A673 (cell line): ENCODE data around the gene APBA3.

Source experiments
- EZH2 ChIP-seq: fragments of 200-600 bp; sonication (generic); IDR thresholded peaks from 2 replicates; pipeline ENCODE4 v1.6.1; 2017; ENCODE audit warnings: borderline replicate concordance, low read depth, mild to moderate bottlenecking, mixed read lengths, antibody characterized with exemption, low read length; ENCODE audit not compliant: poor library complexity, severe bottlenecking
- TF ChIP-seq, protein P1 (sequence below): fragments of 300-800, 200-600 bp; sonication (generic); conservative IDR thresholded peaks from 2 replicates; pipeline ENCODE4 v1.5.1; 2017; ENCODE audit warnings: low read depth, mild to moderate bottlenecking, antibody characterized with exemption, low read length, moderate library complexity, mixed read lengths

DNA sequence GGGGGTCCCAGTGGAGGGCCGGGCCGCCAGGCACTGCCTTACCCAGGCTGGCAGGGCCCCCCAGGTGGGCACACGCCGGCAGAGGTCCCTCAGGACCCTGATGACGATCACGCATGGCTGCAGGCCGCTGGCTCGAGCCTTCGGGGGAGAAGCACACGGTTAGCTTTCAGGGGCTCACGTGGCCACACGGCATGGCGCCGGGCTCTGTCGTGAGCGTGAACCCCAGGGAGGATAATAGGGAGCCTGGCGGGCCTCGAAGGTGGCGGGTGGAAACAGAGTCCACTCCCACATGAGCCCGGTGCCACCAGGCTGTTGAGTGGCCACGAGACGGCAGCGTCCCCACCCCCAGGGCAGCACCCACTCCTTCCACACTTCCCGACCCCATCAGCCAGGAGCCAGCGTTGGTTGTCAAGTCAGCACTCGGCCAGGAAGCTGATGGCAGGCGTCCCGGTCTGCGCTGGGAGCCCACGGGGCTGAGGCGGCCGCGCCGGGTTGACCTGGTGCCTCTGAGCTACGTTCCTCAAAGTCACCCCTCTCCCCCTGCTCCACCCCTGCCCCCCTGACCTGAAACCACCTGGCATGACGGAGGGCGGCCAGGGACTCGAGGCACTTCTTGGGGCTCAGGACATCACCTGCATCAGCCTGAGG is 49.3 kb upstream of the APBA3 start:
- TF ChIP-seq, protein P1, sequence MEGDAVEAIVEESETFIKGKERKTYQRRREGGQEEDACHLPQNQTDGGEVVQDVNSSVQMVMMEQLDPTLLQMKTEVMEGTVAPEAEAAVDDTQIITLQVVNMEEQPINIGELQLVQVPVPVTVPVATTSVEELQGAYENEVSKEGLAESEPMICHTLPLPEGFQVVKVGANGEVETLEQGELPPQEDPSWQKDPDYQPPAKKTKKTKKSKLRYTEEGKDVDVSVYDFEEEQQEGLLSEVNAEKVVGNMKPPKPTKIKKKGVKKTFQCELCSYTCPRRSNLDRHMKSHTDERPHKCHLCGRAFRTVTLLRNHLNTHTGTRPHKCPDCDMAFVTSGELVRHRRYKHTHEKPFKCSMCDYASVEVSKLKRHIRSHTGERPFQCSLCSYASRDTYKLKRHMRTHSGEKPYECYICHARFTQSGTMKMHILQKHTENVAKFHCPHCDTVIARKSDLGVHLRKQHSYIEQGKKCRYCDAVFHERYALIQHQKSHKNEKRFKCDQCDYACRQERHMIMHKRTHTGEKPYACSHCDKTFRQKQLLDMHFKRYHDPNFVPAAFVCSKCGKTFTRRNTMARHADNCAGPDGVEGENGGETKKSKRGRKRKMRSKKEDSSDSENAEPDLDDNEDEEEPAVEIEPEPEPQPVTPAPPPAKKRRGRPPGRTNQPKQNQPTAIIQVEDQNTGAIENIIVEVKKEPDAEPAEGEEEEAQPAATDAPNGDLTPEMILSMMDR = no peak
- TF ChIP-seq EZH2 = no peak
